Anterior cingulate cortex (tissue), 58 donors: ENCODE measurements around the gene ARHGAP25.

Experiments
- DNase-seq, 58 donors: peaks; one replicate each; lab custom pipeline; 2025; lab: John Stamatoyannopoulos, UW

The ARHGAP25 gene

DNA sequence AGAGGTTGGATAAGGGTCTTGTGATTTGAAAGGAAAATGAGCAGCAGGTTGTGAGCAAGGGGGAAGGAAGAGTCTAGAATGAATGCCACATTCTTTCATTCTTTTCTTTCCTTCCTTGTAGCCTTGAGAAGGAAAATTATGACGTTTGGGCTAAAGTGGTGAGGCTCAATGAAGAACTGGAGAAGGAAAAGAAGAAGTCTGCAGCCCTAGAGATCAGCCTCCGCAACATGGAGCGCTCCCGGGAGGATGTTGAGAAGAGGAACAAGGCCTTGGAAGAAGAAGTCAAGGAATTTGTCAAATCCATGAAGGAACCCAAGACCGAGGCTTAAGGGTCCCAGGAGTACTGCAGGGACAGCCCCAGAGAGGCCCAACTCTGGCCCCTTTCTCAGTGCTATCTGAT lies 91.3 kb downstream of the ARHGAP25 start:
- DNase-seq: no peak

DNA sequence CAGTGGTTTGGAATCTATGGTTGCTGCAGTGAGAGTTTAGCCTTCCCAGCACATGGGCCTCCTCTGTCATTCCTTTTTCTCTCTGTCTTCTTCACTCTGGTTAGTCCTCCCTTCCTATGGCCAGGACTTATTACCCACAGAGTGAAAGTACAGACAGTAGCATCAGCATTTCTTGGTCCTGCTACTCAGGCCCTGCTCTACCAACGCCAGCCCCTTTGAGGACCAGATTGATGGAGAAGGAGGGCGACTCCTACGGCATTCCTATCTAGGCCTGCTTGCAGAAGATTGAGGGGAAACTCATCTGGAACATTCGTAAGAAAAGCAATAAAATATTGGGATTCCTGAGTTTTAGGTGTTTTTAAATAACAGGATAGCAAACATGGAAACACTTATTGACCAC lies 93.1 kb downstream of the ARHGAP25 start:
- DNase-seq: no peak

DNA sequence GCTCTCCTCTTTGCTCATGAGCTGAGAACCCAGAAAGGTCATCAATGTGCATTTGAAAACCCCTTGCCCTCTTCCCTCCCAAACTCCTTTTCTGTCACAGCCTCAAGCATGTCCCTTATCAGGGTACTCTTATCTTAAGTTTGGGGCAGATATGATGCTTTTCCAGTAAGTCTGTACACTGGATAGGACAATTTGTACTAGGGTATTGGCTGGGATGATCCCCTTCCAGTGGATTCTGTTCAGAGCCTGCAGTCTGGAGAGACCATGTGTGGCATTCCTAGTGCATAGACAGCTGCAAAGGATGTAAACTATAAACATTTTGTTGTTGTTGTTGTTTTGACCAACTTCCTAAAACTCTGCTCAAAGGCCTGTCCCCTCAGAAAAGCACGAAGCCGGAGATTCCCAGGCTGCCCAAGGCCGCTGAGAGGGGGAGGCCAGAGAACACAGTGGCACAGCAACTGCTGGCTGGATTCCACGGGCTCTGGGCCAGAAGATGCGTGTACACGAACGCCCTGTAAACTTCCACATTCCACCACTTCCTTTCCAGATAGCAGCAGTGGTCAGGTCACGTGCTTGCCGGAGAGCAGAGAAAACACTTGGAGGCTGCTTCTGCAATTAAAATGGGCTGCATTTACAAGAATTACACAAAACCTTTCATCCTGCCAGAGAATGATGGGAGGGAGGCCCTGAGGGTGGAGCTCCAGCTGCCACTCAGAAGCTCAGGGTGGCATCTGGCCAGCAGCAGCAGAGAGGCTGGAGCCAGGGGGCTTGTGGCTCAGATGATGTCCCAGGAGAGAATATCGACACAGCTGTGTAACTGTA lies 94.5 kb downstream of the ARHGAP25 start:
- DNase-seq: peak in 57 of 58 donors; percentile 11 to 97 (median 78)

DNA sequence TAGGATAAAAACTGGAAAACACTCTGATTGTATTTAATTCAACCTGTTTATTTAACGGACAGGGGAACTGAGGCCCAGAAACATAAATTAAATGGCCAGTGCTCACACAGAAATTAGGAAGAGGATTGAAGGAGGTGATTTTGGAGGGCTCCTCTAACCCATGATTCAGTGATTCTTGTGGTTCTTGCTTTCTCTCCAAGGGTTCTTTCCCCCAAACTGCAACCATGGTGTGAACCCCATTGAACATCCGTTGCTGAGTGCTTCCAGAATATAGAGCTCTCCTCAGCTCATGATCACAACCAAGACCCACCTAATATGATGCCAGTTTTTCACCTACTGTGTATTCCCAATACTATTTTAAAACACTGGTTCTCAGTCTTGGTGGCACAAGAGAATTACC lies 95.1 kb downstream of the ARHGAP25 start:
- DNase-seq: no peak

DNA sequence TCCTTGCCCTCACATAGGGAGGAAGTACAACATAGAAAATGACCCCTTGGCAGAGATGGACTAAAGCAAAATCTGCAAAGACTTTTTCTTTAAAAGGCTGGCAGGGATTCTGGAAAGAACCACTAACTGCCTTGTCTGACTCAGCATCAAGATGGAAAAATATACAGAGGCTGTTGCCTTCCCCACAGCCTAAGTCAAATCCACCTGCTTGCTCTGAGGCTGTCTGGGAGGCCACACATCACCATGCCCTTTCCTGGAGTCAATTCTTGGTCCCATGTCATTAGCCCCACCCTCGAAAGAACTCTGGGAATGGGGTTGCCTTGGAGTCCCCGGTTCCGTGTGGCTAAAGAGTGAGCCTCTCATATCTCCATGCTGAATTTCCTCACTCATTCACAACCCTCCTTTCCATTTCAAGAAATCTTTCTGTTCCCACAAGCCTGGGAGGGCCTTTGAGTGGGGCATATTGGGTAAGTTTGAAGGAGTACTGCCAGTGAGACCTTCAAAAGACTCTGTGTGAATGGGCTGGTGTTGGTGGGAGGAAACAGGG lies 97.1 kb downstream of the ARHGAP25 start:
- DNase-seq: no peak

DNA sequence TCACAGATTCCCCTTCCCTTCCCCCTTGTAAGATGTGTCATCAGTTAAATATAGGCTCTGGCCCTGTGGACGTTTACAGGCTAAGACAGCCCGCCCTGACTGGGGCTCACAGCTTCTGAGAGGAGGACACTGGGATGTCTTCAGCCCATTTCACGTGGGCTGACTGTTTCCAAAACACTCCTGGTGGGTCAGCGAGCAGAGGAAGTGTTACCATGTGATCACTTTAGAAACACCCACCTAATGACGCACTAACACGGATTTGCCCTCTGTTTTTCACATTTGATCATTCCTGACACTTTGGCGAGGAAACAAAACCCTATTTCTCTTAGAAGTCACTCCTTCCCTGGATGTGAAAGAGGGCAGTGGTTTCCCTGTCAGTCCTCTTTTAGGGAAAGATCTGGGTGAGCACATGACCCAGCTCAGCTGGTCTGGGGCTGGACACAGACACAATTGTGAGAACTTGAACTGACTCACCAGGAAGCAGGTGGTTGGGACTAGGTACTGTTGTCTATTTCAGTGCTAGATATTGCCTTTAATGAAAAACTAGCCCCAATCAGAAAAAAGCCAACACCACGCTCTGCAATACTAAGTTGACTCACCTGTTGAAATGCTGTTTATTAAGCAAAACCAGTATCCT lies 97.7 kb downstream of the ARHGAP25 start:
- DNase-seq: peak in 24 of 58 donors; percentile 8 to 75 (median 30)

DNA sequence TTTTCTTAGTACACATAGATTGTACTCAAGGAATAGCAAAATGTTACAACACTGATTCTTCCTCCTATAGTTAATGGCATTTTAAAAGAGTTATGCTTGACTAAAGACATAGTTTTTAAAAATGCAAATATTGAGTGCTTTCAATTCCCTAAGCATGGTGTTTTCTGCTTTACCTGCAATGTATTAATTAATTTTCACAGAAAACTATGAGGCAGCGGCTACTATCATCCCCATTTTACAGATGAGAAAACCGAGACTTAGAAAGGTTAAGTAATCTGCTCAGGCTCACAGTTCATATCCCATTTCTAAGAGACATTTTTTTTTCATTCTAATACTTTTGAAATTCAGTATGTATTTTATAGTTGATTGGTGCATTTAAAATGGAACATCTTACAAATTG lies 98.6 kb downstream of the ARHGAP25 start:
- no peak for DNase-seq

DNA sequence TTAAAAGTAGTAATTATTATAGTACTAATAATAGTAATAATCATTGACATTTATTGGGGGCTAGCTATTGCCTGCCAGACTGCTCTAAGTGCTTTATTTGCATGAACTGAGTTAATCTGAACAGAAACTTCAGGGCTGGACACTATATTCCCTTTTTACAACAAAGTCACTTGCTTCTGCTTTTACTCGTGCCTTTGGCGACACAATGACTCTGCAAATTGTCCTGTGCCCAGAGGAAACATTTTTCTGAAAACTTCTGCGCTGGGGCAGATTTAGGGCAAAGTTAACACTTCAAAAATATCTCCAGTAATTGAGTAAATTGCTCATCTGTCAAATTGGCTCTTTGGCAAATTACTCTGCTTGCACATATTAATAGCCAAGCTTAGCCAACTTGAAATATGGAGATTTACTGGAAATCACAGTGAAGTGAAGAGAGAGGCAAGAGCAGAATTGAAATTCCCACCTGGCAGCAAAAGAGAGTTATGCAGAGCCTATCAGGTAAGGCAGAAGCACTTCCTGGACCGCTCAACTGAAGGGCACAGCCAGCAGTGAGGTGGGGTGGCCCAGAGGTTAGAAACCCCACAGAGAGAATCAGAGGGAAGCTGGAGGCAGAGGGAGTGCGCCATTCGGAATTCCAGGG lies 100.2 kb downstream of the ARHGAP25 start:
- no peak for DNase-seq

DNA sequence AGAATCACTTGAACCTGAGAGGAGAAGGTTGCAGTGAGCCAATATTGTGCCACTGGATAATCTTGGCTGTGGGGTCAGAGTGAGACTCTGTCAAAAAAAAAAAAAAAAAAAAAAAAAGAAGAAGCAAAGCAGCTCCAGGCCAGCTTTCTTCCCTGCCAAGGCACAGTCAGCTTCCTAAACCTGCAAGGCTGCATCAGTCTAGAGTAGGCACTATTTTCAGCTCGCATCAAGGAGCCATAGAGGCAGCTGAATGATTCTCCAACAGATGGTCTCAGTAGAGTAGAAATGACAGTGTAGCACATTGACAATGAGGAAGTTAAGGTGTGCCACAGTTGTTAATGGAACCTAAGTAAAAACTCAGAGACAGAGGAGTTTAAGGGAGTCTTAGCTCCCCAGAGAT lies 101.0 kb downstream of the ARHGAP25 start:
- peak in 3 of 58 donors; percentile 3 to 19 (median 13) for DNase-seq

DNA sequence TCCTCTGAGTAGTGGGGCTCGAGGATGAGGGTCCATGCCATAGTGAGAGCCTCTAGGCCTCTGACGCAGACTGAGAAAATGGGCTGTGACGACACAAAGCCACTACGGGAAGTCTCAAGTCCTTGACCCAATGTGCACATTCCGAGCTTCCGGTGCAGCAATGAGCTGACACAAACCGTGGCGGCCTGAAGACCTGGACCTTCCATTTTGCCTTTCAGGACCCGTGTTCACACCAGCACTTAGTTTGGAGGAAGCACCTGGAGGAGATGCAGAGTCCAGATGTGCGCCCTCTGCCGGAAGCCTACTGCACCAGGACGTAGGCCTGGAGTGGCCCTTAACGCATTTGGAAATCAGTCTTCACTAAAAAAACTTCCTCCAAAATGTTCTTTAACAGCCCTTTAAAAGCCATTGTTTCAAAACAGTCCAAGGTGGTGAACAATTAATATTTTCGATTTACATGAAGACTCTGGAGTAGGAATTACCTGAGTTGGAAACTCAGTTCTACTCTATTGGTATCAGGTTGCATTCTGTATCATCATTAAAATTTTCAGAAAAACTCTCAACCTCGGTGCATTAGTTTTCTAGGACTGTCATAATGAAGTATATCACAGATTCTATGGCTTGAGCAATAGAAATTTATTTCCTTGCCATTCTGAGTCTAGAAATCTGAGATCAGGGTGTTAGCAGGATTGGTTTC lies 102.7 kb downstream of the ARHGAP25 start:
- DNase-seq: peak in 4 of 58 donors; percentile 5 to 27 (median 18)

DNA sequence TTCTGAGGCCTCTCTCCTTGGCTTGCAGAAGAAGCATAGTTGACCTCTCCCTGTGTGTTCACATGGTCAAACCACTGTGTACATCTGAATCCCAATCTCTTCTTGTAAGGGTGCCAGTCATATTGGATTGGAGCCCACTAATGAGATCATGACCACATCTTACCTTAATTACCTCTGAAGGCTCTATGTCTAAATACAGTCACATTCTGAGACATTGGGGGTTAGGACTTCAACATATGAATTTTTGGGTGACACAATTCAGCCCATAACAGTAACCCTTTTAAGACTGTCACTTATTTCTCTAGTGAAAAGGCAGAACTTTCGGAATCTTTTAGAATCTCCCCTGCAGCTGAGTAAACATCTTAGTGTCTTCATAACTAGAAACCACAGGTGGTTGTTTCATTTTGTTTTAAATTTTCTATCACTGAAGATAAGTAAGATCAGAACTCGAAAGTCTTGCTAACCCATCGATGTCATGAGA lies 103.3 kb downstream of the ARHGAP25 start:
- DNase-seq: no peak

DNA sequence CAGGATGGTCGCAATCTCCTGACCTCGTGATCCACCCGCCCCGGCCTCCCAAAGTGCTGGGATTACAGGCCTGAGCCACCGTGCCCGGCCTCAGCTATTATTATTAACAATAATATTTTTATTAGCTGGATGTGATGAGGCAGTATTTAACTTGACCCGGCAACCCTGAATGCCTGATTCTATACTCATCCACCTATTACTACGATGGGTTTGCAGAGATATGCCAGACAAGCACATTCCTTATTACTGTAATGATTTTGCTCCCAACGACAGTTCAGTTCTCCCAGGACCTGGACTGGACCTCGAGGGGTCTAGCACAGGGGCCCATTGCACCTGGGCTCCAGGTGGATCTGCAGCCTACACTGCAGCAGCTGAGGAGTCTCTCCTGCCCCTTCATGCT lies 104.0 kb downstream of the ARHGAP25 start:
- DNase-seq: no peak

DNA sequence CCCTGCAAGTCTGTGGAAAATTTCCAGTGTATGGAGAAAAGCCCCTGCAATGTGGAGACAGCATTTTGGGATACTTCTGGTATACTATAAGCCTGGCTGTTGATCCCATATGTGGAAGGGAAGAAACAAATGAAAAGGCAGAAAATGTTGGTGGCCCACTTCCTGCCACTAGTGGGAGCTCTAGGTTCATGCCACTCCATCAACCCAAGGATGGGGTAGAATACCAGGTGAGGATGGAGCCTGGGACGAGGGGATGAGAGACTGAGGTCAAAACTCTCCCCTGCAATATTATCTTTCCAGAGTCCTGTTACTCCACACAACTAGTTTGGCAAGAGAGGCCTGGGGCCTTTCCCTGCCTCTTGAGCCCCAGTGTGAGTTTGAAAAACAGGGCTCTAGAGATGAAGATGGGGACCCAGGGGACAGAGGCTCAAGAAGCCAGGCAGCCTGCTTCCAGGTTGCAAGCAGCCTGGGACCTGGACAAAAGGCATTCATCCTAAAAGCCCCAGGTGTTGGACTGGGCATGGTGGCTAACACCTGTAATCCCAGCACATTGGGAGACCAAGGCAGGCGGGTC lies 104.7 kb downstream of the ARHGAP25 start:
- DNase-seq: no peak

DNA sequence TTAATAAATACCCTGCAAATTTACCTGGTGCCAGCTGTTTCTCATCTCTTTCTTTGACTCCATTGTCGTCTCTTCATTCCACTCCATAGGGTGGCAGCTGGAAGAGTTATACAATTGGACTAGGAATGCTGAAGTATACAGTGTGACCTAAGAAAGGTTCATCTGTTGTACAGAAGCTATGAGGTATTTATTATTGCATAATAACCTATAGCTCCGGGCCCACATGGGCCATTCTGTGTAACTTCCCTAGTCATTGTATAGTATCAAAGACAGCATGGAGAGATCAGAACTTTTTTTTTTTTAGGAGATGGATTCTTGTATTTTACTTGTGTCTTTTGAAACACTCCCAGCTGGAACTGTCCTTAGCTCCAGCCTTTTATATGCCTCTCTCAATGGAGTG lies 110.4 kb downstream of the ARHGAP25 start:
- DNase-seq: no peak

DNA sequence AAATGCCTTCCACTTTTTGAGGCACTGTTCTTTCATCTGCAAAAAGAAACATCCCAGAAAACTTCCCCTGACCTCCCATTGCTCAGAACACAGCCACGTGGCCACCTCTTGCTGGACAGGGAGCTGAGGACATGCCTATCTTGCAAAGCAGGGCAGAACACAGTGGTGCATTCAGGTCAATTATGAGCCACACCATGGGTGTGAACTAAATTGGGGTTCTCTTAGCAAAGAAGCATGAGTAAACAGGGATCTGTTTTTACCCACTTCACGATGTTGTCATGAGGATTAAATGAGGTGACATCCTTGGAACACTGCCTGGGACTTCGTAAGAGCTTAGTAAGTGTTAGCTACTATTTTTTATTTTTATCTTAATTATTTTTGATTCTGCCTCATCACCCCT lies 111.5 kb downstream of the ARHGAP25 start:
- no peak for DNase-seq

DNA sequence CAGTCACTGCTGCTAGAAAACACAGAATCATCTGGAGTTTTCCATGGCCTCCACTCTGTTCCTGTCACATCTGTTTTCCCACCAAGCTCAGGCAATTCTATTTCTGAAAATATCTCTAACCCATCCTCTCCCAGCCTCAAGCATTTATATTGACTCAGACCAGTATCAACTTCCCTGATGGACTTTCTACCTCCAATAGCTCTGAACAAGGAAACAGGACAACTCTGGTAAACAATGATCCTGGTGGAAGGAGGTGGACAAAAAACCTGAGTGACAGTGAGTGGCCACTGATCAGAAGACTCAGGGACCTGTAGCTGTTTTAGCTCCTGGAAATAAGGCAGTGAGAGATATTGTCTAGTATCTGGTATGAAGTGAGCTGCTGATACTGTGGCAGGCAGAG lies 113.1 kb downstream of the ARHGAP25 start:
- DNase-seq: no peak

DNA sequence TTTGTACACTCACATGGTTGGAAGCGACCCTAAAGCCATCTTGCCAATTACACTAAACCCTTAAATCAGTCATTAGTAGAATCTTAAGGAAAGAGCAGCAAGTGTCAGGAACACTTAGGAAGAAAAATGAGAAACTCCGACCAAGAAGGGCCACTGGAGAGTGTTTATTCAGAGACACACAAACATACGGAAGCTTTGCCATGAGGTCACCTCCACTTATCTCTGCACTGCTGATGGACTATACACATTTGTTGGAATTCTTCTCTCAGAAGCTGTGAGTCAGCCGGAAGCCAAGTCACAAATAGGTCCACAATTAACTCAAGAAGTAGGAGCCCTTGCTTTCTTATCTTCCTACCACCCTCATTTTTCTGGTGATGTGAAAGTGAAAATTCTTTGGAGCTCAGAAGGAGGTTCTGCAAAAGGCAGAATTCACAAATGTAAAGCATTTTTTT lies 115.0 kb downstream of the ARHGAP25 start:
- no peak for DNase-seq

DNA sequence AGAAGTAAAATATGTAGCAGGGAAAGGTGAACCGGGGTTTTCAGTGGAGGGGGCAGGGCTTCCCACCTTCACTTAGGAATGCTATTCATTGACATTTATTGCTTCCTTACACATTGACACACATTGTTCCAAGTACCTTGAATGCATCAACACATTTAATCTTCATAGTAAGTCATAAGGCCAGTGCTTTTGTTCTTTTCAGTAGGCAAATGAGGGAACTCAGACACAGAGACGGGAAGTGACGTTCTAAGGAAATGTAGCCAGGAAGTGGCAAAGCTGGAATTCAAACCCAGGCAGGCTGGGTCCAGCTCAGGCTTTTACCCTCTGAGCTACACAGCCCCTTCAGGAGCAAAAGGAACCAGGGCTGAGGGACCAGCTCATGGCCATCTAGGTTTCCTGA lies 115.9 kb downstream of the ARHGAP25 start:
- DNase-seq: no peak

DNA sequence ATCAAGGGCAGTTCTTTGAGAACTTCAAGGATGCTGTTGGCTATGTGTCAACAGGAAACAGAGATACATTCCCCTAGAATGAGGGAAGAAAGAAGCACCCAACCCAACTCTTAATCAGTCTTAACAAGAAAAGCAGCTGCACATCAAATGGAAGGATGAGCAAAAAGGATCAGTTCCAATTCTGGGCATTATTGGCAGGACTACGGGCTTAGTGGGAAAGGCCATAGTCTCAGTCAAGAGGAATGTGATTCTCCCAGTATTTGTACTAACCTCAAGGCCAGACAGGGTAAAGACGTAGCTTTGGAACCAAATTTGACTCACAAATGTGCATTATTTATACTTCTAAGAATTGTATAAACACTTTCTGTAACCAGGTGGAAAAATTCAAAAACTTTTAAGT lies 118.4 kb downstream of the ARHGAP25 start:
- no peak for DNase-seq

DNA sequence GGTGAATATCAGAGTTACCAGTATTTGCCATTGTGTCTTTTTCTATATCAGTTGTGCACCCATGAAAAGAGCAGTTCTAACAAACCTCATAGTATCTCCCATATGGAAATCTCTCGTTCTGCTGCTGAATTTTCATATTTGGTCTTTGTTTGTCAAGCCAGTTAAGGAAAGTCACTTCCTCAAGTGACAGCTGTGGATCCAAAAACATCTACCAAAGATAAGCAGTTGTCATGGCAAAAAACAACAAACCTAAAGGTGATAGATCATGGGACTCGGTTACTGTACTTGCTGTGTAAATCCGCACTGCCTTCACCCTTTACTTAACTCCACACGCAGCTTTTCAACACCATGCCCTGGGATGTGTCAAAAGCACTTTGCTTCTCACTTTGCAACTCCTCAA lies 119.3 kb downstream of the ARHGAP25 start:
- DNase-seq: no peak
